ENCODE data around the gene GALT. TPM values are rescaled to one million over a fixed set of nuclear protein-coding genes. Genes with fewer than 3 reads are reported as not detected.

GALT gene
- total RNA-seq = 25.4 and 51.0 TPM in 2 replicates

GRCh38 chr9:34646211-34647083, at the start of gene GALT:
TSS of gene GALT (plus strand) at chr9:34646675. CDS start at chr9:34646705, 30 bp downstream.

DNA sequence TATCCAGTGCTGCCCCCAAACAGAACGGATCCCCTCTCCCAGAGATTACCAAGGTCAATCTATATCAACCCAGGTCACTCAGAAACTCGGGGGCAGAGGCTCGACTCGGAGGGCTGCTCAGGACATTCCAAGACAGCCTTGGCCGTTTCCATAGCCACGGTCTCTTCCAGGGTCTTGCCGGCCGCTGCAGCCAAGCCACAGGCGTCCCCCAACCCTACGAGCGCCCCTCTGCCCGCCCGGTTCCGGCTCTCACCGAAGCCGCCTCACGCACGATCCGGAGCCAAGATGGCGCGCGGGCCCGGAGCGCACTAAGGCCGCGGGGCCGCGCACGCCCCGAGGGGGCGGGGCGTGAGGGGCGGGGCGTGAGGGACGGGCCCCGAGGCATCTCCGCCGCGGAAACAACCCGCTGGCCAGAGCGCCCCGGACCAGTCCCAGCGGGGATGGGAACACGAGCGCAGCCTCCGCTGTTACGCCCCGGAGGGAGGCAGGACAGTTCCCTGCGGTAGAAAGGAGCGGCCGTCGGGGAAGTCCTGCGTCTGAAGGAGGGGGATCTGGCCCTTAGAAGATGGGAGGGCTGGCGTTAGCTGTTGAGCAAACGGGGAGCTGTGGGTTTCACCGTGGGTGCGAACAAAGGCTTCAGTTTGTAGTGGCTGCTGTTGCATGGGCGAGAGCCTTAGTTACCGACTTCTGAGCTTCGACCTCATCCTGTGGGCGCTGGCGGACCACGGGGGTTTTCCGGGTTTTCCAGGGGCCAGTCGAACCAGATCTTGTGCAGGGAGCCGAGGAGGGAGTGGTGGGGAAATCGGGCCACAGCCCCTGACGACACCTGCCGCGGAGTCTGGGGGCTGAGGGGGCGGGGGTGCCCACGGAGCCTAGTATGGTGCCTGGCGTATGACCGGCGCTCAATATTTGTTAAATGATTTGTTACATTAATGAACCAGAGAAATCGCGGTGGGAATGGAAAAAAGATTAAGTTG, 34.4 kb upstream of the GALT start, which contains the start of gene RPP25L:
Gene RPP25L, minus strand, starts transcription at position 287 of the 977 bp plus-strand sequence. CDS start 801 bp downstream, outside the sequence.

DNA sequence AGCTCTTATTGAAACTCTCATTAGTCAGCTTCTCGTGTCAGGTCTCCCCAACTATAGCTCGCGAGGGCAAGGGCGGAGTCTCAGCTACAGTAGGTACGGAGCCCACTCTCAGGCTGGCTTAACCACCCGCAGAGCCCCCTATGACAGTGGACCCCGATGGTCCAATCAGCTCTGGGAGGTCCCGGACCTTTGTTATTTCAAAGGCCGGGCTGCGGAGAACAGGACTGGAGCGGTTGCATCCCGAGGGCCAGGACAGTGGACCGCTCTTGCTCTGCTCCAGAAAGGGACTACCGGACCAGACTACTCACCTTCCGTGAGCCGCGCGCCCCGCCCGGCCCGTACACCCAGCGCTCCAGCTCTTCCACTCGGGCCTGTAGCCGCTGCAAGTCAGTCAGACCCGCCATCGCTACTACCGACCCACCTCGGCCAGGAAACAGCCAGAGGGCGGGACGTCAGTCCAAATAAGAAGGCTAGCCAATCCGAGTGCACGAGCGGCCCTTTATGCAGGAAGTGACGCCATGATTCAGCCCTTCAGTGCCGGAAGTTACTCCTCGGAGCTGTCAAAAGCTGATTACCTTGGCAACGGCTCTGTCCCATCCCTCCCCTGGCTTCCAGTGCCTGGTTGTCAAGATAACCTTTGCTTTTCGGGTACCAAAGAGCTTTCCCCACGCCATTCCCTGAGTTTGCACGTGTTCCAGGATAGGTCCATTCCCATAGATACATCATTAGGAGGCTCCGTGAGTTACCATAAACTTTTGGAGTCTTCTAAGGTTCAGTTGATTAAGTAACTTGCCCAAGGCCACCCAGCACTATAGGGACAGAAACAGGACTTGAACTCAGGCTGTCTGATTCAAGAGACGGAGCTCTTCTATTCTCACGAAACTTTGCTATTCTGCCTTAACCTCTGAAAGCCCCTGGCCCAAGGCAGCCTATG, 26.1 kb upstream of the GALT start, which contains the start of gene DCTN3:
Gene DCTN3, minus strand, starts transcription at position 435 of the 934 bp plus-strand sequence. Its CDS starts 31 bp downstream, at position 404.

GRCh38 chr9:34628656-34629490, 17.6 kb upstream of the GALT start, which contains the start of gene ARID3C:
TSS of gene ARID3C (minus strand) at chr9:34629066. CDS start at chr9:34628014, 1,052 bp downstream.

GRCh38 chr9:34637356-34638137, 8.9 kb upstream of the GALT start, which contains the start of gene SIGMAR1:
TSS of gene SIGMAR1 (minus strand) at chr9:34637787. CDS start at chr9:34637697, 90 bp downstream.

GRCh38 chr9:34651876-34652601, 5.6 kb downstream of the GALT start, which contains the start of gene IL11RA:
TSS of gene IL11RA (plus strand) at chr9:34652185. CDS start at chr9:34655218, 3,033 bp downstream.

DNA sequence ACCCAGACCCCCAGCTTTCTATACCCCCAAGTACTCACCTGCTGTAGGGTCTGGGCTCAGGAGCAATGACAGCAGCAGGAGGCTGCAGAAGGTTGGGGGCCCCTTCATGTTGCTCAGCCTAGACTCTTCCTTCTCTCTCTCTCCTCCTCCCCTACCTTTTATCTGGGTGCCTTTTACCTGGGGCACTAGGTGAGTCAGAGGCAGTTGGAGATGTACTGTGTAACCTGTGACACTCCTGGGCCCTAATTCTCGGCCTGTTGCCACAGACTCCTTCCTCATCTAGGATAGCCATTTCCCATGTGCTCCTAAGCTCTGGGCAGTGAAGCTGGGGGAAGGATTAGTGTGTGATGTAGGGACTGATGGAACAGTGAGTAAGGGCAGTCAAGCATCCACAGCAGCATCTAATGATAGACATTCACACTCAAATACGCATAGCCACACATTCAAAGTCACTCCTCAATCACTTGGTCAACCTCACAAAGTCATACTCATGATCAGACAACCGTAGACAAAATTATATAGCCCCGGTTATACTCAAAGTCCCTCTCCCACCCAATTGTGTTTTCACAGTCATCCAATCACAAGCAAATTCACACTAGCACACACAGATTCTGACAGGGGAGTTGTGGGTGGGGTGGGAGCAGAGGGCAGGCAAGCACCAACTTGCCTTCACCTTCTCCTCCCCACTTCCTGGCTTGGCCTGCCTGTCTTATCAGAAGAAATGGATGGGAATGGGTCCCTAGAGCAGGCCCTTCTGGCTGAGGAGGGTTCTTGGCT, 16.2 kb downstream of the GALT start, which contains the start of gene CCL27:
Gene CCL27, minus strand, starts transcription at position 132 of the 777 bp plus-strand sequence. Its CDS starts 24 bp downstream, at position 108.

GRCh38 chr9:34690983-34691935, 44.8 kb downstream of the GALT start, which contains the start of gene CCL19:
TSS of gene CCL19 (minus strand) at chr9:34691276. CDS start at chr9:34691139, 137 bp downstream.

Other genes with a start within 250 kb of the GALT start
- 11.8 and 15.3 TPM in 2 replicates for gene FAM219A, start 188.1 kb upstream of the GALT start, total RNA-seq
- 0.25 TPM in 1 of 2 replicates, not detected in the other for gene DNAI1, start 187.9 kb upstream of the GALT start, total RNA-seq
- gene ENHO, start 123.7 kb upstream of the GALT start, total RNA-seq = 0.65 TPM in 1 of 2 replicates, not detected in the other
- not detected in 2 replicates for gene CNTFR, start 57.0 kb upstream of the GALT start, total RNA-seq
- gene RPP25L, start 34.6 kb upstream of the GALT start, total RNA-seq = 35.4 and 41.2 TPM in 2 replicates
- gene DCTN3, start 26.2 kb upstream of the GALT start, total RNA-seq = 85.2 and 97.2 TPM in 2 replicates
- gene ARID3C, start 17.6 kb upstream of the GALT start, total RNA-seq = 0.51 TPM in 1 of 2 replicates, not detected in the other
- gene SIGMAR1, start 8.9 kb upstream of the GALT start, total RNA-seq = 156 and 253 TPM in 2 replicates
- gene IL11RA, start 5.5 kb downstream of the GALT start, total RNA-seq = 9.1 and 15.2 TPM in 2 replicates
- gene CCL27, start 16.0 kb downstream of the GALT start, total RNA-seq = 0.25 TPM in 1 of 2 replicates, not detected in the other
- not detected in 2 replicates for gene CCL19, start 44.6 kb downstream of the GALT start, total RNA-seq
- gene CCL21, start 63.5 kb downstream of the GALT start, total RNA-seq = not detected in 2 replicates